D721Med (cell line): Measurements from ENCODE around the gene NUPR2.
"Not testable (repeated sequence)": the region's sequence is repeated elsewhere in the genome, so short reads cannot be mapped to it uniquely, and the experiment has no call there.

Experiments used
- DNase-seq: peaks from one replicate; pipeline ENCODE4 v3.0.0; 2011; ENCODE audit warnings: low spot score; ENCODE audit not compliant: insufficient read length
- FAIRE-seq: peaks from 2 replicates; lab custom pipeline; 2011; peaks lifted over from hg19 to GRCh38; lab: Jason Lieb, UNC
- TF ChIP-seq, protein P1 (sequence below): IDR thresholded peaks from 2 replicates; pipeline ENCODE4 v1.5.1; 2012; ENCODE audit warnings: mild to moderate bottlenecking, control low read depth; ENCODE audit not compliant: insufficient read depth; ENCODE audit errors: missing control alignments

NUPR2 gene

DNA sequence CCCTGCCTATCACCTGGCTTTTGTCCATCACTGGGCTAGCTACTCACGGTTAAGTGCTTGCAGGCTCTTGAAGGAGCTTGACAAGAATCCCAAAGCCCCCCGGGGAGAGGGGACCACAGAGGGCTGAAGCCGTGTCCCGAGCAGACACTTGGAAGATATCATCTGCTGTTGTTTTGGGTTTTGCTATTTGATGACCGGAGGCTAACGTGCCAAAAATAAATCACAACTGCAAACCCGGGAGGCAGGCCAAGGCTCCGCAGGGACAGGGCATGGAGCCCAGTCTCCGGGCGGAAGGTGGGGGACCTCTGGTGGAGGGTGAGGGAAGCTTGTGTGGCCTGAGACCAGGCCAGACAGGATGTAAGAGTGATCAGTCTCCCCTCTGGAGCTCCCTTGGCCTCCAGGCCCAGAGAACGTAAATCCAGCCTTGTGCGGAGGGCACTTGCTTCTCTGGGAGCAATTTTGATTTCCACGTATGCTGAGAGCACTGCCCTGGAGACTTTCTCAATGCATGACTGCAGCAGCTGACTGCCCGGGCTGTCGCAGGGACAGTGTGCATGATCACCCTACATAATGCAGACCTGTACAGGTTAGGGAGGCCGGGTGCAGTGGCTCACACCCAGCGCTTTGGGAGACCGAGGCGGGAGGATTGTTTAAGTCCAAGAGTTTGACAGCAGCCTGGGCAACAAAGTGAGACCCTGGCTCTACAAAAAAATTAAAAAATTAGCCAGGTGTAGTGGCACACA is 23.3 kb downstream of the NUPR2 start, which contains the start of gene PHKG1:
TSS of gene PHKG1 (minus strand) at position 164 of the 743 bp plus-strand sequence. CDS start 4,011 bp downstream, outside the sequence.
- DNase-seq (no peak), FAIRE-seq (no peak)
- TF ChIP-seq, protein P1, sequence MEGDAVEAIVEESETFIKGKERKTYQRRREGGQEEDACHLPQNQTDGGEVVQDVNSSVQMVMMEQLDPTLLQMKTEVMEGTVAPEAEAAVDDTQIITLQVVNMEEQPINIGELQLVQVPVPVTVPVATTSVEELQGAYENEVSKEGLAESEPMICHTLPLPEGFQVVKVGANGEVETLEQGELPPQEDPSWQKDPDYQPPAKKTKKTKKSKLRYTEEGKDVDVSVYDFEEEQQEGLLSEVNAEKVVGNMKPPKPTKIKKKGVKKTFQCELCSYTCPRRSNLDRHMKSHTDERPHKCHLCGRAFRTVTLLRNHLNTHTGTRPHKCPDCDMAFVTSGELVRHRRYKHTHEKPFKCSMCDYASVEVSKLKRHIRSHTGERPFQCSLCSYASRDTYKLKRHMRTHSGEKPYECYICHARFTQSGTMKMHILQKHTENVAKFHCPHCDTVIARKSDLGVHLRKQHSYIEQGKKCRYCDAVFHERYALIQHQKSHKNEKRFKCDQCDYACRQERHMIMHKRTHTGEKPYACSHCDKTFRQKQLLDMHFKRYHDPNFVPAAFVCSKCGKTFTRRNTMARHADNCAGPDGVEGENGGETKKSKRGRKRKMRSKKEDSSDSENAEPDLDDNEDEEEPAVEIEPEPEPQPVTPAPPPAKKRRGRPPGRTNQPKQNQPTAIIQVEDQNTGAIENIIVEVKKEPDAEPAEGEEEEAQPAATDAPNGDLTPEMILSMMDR: peak; percentile 5

- not testable (repeated sequence) for DNase-seq, FAIRE-seq
These were observed 23.8 kb downstream of the NUPR2 start for GRCh38 chr7:56092388-56092787.

- DNase-seq: no peak
These were observed 24.6 kb downstream of the NUPR2 start for GRCh38 chr7:56091591-56091990.

DNA sequence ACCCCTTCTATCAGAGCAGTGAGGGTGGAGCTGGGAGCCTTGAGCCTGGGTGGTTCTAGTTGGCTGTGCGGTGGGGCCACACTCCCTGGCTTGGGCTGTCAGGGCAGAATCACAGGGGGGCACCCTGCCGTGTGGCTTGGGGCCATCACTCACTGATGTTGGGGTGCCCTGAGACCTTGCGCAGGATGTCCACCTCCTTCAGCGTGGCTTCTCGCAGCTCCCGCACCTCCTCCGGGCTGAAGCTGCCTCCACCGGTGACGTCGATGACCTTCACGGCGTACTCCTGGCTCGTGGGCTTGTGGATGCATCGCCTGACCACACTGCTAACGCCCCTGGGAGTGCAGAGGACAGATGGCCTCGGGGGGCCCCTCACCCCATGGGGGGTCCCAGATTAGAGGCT is 28.8 kb downstream of the NUPR2 start:
- DNase-seq (no peak), FAIRE-seq (no peak)
- TF ChIP-seq, protein P1: no peak

More at GRCh38 chr7:56091591-56091990, 24.6 kb downstream of the NUPR2 start:
- FAIRE-seq: no peak
- TF ChIP-seq, protein P1: no peak

DNA sequence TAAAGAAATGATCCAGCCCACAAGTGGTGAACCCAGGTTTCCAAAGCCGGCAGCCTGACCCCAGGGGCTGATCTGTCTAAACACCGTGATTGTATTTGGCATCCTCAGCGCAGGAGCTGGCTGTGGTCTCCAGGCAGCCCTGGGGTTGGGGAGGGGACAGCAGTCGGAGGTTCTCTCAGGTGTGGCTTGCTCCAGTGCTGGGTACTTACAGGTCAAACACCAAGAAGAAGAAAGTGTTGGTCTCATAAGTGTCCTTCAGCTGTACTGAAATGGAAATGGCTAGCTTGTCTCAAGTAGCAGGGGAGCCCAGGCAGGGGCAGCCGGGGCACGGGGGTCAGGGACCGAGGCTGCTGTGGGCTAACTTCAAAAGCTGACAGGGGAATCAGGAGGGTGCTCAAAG is 29.5 kb downstream of the NUPR2 start:
- TF ChIP-seq, protein P1: no peak
- FAIRE-seq: no peak
- no peak for DNase-seq

GRCh38 chr7:56083150-56083785 is 32.9 kb downstream of the NUPR2 start:
- DNase-seq (no peak), FAIRE-seq (no peak)
- TF ChIP-seq, protein P1: no peak

DNA sequence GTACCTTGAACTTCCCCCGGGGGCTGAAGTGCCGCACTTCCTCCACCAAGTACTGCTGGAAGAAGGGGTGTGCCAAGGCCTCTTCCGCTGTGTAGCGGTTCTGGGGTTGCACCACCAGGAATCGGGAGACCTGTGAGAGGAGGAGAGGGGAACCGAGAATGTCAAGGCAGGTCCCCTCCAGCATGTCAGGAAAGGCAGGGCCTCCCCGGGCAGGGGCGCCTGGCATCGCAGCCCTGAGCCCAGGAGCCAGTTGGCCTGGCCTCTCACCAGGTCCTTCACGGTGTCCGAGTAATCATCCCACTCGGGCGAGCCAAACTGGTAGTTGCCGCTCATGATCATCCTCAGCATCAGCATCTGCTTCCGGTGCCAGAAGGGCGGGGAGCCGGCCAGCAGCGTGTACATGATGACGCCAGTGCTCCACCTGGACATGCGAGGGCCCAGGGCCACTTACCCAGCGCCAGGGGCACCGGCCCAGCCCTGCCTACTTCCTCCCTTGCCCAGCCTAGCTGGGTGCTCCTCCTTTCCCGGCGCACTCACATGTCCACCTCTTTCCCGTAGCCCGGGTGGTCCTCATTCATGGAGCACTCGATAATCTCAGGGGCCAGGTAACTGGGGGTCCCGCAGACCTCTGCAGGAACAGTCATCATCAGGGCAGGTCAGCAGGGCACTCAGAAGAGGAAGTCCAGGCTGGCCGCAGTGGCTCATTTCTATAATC is 34.4 kb downstream of the NUPR2 start:
- DNase-seq (no peak), FAIRE-seq (no peak)
- TF ChIP-seq, protein P1: no peak

- FAIRE-seq, DNase-seq: not testable (repeated sequence)
These were observed 35.3 kb downstream of the NUPR2 start for GRCh38 chr7:56080726-56081435.
